LHCN-M2 (cell line): ENCODE data around the gene ANGPT4. TPM values are rescaled to one million over a fixed set of nuclear protein-coding genes. Genes with fewer than 3 reads are reported as not detected.
A peak's percentile ranks its signal among the peaks of the same experiment; 100 is the strongest.

ENCODE experiments used
- DNase-seq: peaks from one replicate; pipeline ENCODE4 v3.0.0-alpha.2; 2012; ENCODE audit warnings: low read depth
- polyA plus RNA-seq: library from polyadenylated mRNA; unstranded; fragments of >200 nt; gene quantifications from one replicate; pipeline ENCODE4 v1.2.1, GENCODE V29; 2012; ENCODE audit warnings: missing spikeins
- total RNA-seq: library from RNA; depleted of rRNA; stranded (reverse); fragments of >200 nt; gene quantifications from 2 replicates; pipeline ENCODE4 v1.2.3, GENCODE V29; 2014; rRNA removed

ANGPT4 gene, protein sequence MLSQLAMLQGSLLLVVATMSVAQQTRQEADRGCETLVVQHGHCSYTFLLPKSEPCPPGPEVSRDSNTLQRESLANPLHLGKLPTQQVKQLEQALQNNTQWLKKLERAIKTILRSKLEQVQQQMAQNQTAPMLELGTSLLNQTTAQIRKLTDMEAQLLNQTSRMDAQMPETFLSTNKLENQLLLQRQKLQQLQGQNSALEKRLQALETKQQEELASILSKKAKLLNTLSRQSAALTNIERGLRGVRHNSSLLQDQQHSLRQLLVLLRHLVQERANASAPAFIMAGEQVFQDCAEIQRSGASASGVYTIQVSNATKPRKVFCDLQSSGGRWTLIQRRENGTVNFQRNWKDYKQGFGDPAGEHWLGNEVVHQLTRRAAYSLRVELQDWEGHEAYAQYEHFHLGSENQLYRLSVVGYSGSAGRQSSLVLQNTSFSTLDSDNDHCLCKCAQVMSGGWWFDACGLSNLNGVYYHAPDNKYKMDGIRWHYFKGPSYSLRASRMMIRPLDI
- not detected in 2 replicates for total RNA-seq
- not detected for polyA plus RNA-seq

DNA sequence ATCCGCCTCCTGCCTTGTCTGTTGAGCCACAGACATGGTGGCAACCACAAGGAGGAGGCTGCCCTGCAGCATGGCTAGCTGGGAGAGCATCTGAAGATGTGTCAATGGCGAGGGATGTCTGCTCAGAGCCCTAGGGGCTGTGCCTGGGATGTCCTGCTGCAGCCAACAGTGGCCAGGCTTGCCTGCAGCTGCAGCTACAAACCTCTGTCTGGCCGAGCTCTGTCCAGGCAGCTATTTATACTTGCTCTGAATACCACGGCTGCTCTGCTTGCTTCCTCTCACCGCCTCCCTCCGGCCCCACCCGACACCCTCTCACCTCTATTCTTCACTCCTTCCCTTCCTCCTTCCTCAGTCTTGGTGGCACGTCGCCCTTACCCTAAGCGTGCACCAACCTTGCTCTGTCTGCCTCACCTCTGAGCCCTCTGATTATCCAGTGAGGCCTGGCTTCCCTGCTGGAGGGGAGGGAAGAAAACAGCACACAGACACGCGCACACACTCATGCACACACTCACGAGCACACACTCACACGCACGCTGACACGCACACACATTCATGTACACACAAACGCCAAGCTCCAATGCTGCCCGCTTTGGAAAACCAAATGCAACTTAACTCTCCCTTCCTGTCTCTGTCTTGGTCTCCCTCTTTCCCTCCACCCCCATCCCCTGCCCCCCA, at the start of gene ANGPT4:
Gene ANGPT4 (minus strand): TSS at position 210 of the 675 bp plus-strand sequence. CDS start 120 bp downstream, at position 90.
- no peak for DNase-seq

DNA sequence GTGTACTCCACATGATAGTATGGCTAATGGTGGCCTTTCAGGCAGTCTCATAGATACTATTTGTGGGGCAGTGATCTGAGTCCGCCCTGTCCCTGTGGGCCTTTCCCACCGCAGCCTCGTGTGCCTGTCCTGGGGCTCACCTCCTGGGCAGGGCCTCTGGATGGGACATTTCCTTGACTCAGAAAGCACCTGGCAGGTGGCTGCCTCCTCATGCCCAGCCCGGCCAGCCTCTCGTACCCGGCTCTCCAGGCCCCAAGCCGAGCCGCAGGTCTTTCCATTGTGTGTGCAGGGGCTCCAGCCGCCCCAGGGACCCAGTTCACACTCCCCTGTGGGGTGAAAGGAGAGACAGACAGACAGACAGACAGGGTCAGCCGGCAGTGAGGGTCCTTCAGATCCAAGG, 47.7 kb upstream of the ANGPT4 start:
- DNase-seq = no peak

DNA sequence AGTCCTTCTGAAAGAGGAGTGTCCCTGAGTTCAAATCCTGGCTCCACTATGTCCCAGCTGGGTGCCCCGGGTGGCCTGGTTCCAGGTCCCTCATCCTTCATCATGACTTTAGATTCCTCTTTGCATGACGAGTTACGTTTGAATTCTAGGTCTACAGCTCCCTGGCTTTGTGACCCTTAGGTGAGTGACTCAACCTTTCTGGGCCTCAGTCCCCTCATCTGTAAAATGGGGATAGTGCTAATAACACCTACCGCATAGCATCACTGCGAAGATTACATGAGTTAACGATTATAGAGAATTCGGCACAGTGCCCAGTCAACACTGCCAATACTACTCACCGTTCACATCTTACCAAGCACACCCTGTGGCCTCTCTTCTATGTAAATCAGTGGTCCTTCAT, 46.5 kb upstream of the ANGPT4 start:
- DNase-seq = no peak

DNA sequence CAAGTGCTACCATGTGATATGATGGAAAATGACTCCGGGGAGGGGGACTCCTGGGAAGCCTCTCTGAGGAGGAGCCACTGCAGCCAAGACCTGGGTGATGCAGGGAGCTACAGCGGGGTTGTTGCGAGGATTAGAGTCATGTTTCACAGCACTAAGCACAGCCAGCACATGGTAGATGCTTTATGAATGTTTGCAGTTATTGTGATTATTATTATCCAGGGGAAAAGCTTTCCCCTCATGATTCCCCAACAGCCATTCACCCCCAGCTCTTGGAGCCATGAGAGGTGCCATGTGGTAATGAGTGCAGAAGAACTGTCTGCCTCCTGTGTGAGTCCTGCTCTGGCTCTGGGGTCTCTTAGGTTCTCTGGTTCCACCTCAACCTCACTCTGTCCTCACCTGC, 46.1 kb upstream of the ANGPT4 start:
- DNase-seq = no peak

DNA sequence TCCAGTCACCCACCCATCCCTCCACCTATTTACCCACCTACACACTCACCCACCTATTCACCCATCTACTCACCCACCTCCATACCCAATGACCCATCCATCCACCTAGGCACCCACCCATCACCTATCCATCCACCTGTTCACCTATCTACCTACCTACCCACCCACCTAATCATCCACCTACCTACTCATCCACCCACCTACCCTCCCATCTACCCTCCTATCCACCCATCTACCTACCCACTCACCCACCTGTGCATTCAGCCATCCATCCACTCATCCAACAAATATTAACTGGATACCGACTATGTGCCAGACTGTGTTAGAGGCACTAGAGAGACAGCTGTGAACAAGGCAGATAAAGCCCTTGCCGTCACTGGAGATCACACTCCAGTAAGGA, 45.6 kb upstream of the ANGPT4 start:
- DNase-seq = no peak

DNA sequence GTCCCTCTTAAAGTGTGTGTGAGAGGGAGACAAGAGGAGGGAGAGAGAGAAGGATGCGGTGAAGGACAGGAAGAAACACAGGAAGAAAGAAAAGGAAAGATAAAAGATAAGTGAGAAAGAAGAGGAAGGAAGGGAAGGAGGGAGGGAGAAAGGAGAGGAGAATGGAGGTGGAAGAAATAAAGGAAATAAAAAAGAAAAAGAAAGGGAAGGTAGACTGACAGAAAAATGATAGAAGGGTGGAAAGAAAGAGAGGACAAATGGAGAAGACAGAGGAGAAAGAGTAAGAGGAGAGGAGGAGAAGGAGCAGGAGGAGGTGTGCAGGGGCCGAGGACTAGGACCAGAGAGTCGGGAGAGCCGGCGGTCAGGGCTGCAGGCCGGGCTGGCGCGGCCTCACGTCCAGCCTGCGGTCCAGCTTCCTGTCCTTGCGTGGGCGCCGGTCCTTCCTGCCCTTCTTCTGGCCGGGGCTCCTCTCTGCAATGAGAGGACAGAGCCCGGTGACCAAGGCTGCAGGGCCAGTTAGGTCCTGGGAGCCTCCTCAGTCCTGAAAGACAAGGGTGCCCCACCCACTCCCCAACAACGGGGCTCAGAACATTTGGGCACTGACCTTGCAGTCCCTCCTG, 44.0 kb upstream of the ANGPT4 start:
- DNase-seq = no peak

DNA sequence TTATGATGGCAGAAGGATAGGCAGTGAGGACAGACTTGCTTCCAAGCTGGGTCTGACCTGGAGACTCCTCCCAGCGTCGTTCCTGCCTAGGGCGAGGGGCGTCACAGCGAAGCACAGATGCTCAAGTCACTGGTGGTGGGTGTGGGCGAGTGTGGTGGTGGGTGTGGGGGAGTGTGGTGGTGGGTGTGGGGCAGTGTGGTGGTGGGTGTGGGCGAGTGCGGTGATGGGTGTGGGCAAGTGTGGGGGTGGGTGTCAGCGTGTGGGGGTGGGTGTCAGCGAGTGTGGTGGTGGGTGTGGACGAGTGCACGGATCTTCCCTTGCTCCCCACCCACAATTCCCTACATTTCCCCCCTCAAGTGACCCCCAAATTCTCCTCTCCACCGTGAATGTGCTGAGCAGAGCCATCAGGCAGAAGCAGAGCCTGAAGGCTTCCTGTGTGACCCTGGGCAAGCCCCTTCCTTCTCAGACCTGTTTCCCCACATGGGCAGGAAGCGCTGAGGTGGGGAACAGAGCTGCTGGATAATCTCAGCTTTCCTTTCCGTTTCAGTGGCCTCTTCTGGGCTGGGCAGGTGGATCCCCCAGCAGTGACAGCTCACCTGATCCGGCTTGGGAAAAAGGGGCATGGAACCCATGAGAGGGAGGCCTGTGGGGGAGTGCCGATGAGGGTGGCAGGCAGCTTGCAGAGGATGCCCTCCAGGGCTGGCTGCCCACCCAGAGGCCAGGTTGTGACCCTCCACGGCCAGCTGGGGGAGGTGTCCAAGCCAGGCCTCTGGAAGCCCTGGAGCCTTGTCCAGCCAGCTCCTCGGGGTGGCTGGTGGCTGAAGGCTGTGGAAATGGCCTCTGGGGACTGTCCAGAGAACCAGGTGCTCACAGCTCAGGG, 43.0 kb upstream of the ANGPT4 start:
- DNase-seq = no peak

DNA sequence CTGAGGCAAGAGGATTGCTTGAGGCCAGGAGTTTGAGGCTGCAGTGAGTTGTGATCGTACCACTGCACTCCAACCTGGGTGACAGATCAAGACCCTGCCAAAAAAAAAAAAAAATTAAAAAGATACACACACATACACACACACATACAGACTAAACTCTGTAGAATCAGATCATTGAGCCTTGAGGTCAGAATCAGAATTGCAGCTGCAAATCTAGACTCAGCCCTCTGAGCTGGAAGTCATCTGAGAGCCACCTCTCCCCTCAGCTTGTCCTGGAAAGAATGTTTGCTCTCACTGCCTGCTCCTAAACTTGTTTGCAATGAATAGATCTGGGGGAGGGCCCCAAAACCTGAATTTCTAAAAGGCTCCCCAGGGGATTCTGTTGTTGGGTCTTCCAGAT, 41.4 kb upstream of the ANGPT4 start:
- no peak for DNase-seq

DNA sequence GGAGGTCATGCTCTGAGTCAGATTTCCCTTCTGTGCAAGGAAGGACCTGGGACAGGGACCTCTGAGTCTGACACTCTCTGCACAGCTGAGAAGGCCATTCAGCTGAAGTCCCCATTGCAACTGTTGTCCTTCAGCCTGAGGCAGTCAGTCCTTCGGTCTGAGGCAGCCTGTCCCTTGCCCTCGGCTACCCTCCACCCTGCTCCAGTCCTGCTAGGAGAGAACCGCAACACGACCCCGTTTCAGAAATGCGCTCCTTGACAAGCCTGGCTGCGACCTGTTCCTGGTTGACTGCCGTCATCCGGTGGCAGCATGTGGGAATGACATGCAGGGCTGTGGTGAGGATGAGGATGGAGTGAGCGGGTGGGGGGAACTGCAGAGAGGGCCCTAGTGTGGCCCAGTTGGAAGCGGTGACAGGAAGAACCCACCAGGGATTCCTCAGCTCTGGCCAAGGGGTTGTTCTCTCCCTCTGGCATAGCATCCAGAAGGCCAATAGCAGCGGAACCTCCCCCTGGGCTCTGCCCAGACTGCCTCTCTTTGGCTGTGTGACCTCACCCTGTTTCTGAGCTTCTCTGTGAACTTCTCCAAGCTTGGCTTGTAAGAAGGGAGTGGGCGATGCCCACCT, 40.3 kb upstream of the ANGPT4 start:
- DNase-seq = peak; percentile 29

DNA sequence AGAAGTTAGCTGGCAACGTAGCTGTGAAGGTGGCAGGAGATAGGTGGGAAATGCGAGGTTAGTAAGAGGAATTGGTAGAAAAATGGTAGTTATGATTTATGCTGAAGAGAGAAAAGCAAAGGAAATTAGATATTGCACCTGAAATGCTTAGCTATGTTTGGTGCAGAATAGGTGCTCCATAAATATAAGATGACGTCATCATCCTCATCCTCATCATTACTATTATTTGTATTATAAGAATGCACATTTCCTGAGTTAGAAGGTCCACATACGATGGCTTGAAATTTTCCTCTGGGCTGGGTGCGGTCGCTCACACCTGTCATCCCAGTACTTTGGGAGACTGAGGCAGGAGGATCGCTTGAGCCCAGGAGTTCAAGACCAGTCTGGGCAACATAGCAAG, 39.5 kb upstream of the ANGPT4 start:
- no peak for DNase-seq

DNA sequence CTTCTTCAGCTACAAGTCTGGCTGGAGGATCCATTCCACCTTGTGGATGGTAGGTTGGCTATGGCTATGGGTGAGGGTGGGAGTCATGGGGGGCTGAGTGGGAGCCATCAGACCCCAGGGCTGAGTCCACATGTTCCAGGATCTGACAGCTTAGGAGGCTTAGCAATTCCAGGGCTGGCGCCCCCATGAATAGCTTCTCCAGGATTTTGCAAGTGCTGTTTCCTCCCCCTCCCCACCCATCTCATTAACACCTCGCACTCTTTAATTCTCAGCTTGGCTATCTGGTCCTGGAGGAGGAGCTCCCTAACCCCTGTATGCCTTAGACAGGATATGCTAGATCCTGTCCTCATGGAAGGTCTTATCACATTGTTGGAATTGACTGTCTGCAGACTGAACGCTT, 39.0 kb upstream of the ANGPT4 start:
- DNase-seq = no peak

DNA sequence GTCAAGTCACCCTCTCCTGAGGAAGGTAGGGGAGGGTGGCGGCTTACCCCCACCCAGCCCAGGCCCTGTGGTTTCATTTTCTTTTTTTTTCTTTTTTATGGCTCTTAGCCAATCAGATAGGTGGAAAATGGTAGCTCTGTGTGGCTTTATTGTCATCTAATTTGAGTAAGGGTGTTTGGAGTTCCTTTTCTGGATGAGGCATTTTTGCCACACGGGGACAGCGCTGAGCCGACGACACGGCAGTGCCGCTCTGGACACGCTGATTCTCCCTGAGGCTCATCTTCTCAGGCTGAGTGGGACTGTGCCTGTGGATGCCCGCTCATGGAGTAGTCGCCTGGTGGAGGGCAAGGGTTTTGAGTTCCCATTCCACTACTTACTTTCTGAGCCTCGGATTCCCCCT, 37.6 kb upstream of the ANGPT4 start:
- no peak for DNase-seq

DNA sequence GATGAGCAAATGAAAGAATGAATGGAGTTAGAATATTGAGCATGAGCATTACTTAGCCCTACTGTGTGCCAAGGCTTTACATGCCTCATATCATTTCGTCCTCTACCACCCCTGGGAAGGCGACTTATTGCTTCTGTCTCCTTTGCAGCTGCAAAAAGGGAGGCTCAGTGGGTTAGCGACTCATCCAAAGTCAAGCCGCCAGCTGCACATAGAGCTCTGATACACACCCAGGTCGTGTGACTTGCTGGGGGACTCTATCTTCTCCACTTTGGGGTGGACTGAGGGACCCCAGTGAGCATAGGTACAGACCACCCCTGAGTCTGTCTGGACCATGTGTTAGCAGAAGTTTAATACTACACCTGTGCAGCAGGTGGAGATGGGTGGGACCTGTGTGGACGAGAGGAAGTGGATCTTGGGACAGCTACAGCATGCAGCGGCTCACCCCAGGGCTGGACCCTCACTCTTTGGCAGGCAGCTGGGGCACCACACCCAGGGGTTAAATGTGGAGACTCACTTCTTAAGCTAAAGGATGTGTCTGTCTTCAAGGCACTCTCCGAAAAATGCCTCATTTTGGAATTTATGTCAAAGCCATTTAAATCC, 36.2 kb upstream of the ANGPT4 start:
- no peak for DNase-seq

DNA sequence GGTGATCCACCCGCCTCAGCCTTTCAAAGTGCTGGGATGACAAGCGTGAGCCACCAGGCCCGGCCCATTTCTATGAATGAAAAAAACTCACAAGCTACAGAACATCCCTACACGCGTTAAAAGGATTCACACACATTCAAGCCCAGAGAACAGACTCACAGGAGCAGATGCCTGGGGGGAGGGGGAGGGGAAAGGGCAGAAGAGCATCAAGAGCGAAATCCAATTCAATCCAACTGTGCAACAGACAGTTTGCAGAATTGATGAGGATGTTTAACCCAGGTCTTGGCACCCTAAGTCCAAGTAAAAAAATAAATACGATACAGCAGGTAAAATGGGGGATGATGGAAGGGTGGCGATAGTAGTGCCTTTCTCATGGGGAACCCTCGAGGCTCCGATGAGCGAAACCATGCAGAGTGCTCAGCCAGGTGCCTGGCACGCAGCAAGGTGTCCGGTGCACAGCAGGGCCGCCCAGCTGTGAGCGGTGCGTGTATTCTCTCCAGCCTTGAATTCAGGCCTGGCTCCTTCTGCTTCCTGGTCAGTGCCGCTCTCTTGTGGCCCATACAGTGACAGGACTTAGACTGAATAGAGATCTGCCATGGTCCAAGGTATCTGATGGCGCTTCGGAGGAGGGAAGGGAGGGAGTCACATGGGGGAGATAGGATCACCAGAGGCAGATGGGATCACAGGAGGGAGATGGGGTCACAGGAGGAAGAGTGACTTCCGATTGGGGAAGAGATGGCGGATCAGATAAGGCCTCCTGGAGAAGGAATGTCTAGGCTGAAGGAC, 35.4 kb upstream of the ANGPT4 start:
- no peak for DNase-seq

DNA sequence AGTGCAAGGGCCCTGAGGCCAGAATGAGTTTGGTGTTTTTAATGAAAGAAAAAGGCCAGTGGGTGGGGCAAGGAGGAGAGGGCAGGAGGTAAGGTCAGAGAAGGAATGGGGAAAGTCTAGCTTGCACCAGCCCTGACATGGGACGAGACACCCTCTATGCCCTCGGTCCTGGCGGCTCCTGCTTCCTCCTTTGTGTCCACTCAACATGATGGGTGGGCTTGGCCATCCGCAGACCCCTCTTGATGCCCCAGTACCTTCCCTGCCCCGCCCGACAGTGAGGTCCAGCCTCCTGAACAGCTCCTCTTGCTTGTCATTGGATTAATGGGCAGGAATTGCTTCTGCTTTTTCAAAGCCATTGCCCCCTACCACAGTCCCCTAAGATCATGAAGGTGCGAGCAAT, 33.6 kb upstream of the ANGPT4 start:
- DNase-seq = no peak

DNA sequence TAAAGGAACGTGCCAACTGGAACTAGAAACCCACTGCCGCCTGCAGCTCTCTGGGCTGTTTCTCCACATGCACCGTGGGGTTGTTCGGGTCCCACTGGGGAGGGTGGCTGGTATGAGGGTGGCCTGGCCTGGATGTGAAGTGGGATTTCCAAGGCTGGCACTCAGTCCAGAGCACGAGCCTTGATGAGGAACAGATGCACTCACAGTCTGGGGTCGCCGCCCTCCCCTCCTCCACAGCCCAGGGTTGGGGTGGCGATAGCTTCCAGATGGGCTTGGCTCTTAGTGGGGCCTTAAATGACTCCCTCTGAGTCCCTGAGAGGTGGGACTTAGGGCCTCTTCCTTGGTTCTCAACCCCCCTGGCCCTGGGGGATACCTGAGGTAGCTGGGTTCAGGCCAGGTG, 30.7 kb upstream of the ANGPT4 start:
- DNase-seq = no peak

DNA sequence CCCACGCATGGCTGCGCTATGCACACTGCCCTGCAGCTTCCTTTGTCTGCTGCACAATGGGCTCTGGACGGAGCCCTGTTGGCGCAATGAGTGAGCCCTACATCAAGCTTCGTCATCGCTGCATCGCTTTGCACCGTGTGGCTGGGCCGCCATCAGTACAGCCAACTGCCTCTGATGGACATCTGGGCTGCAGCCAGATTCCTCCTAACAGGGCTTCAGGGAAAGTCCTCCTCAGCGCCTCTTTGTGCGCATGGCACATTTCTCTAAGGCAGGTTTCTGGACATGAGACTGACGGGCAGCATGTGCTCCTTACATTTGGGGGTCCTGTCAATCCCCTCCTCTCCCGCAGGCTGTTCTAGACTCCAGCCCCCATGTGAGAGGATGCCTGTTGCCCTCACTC, 29.7 kb upstream of the ANGPT4 start:
- DNase-seq = no peak

DNA sequence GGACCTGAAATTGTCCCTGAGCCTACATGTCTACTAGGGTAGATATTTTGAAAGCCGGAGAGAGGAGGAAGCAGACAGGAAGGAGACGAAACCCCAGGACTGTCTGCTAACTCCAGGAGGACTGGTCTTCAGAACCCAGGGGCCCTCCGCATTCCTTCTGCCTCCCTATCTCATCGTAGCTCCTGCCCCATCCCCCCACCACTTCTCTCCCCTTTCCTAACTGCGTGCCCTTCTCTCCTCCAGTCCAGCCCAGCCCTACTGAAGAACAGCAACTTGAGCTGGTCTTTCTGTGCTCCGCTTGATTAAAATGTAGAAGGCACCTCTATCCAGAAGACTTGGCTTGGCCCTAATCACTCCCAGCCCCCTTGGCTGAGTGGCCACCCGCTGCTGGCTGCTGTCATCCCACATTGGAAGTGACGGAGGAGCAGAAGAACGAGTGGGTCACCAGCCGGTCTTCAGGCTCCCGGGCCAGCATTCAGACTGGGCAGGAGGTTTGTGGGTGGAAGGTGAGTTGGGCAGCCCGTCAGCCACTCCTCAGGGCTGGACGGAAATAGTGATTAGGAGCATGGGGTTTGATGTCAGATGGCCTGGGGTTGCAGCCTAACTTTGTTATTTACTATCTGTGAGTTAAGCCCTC, 28.8 kb upstream of the ANGPT4 start:
- DNase-seq = no peak

DNA sequence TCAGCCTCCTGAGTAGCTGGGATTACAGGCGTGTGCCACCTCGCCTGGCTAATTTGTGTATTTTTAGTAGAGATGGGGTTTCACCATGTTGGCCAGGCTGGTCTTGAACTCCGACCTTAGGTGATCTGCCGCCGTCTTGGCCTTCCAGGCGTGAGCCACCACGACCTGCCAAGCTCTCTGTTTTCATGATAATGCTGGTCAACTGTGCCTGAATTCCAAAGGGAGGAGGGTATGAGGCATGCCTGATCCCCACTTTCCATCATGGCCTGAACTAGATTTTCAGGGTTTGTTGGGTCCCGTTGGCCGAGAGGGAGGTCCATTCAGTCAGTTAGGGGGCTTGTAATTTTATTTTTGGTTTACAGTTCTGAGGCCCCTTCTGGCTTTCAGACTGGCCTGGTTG, 28.0 kb upstream of the ANGPT4 start:
- no peak for DNase-seq
